Lower leg skin (tissue), 4 donors: ENCODE measurements around the gene SPPL2A. TPM values are rescaled to one million over a fixed set of nuclear protein-coding genes. Genes with fewer than 3 reads are reported as not detected.
A peak's percentile ranks its signal among the peaks of the same experiment; 100 is the strongest.

ENCODE experiments used
- DNase-seq, 2 donors: peaks; one replicate each; pipeline ENCODE4 v3.0.0-alpha.2; 2019; ENCODE audit warnings: low spot score in 2 of 2
- H3K4me3 ChIP-seq: fragments of 200-600 bp; sonication (generic); 2 replicates; pipeline ENCODE4 v1.5.1; 2017; ENCODE audit warnings: mild to moderate bottlenecking, low read depth; ENCODE audit not compliant: poor library complexity, severe bottlenecking
- CTCF ChIP-seq, 3 donors: fragments of 450-650 bp; IDR thresholded peaks; one replicate each; pipeline ENCODE4 v1.5.1; 2016; ENCODE audit warnings: antibody characterized with exemption in 3 of 3, mild to moderate bottlenecking in 3 of 3, moderate library complexity in 2 of 3
- POLR2A ChIP-seq, 2 donors: fragments of 450-650 bp; IDR thresholded peaks; one replicate each; pipeline ENCODE4 v1.6.1; 2016 to 2017; ENCODE audit warnings: antibody characterized with exemption in 2 of 2, mild to moderate bottlenecking in 1 of 2, moderate library complexity in 1 of 2
- WGBS, 2 donors: methylation state at CpG; one replicate each; pipeline ENCODE4 v1.1.5; 2018; 5-methylcytosine and 5-hydroxymethylcytosine counted together
- intact Hi-C: fragments of 100-400 bp; cut with DNase I; formaldehyde crosslinking; loops from one replicate; pipeline ENCODE4 v1.15.0; 2023; ENCODE audit warnings: low total_unique reads
- total RNA-seq, 4 donors: library from RNA; depleted of rRNA; stranded (reverse); fragments of >200 nt; gene quantifications; one replicate each; pipeline ENCODE4 v1.1.0, GENCODE V29; 2016

The SPPL2A gene
- total RNA-seq, 4 donors from 2014 or later: 116 to 404 (median 151) TPM

GRCh38 chr15:50685191-50685975 is 80.1 kb downstream of the SPPL2A start:
- 30 to 33% methylated on average over 22 of the region's 22 CpGs for WGBS, 2 donors
- peak overlapping the region; percentile 91 for H3K4me3 ChIP-seq
- intact Hi-C loops: no loop called here
- DNase-seq: no peak
- TF ChIP-seq CTCF (IDR thresholded peaks at IDR 0.05) (no peak), POLR2A (IDR thresholded peaks at IDR 0.05) (no peak)

DNA sequence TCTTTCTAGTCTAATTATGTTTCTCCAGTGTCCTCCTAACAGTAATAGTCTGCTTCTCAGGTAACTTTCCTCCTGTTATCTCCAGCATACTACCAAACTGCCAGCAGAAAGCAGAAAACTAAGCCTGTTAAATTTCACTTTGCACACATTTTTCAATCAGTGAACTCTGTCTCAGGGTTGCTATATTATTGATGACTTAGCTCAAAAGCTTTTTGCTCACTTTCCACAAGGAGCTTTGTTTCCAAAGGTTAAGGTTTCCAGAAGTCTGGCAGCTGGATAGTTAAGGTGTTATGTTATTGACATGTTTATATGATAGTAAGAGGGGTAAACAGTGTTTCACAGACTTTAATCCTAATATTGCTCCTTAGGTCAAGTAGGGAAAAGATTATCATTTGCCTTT is 84.0 kb downstream of the SPPL2A start:
- intact Hi-C loops: loop anchor here (5.0 kb wide), 1 partner anchor 196 kb away; no protein-coding TSS in a partner anchor
- no peak for TF ChIP-seq POLR2A (IDR thresholded peaks at IDR 0.05)
- TF ChIP-seq CTCF (IDR thresholded peaks at IDR 0.05): no peak
- no peak overlapping the region for H3K4me3 ChIP-seq
- no peak for DNase-seq

- WGBS, 2 donors: 81% methylated on average over 6 of the region's 6 CpGs
- intact Hi-C loops: no loop called here
Observed at GRCh38 chr15:50676799-50677483, 88.6 kb downstream of the SPPL2A start.

GRCh38 chr15:50675535-50676144 is 89.9 kb downstream of the SPPL2A start:
- no peak overlapping the region for H3K4me3 ChIP-seq
- intact Hi-C loops: no loop called here
- TF ChIP-seq CTCF (IDR thresholded peaks at IDR 0.05) (no peak), POLR2A (IDR thresholded peaks at IDR 0.05) (no peak)
- no peak for DNase-seq

More at GRCh38 chr15:50676799-50677483, 88.6 kb downstream of the SPPL2A start:
- TF ChIP-seq CTCF (IDR thresholded peaks at IDR 0.05) (no peak), POLR2A (IDR thresholded peaks at IDR 0.05) (no peak)
- no peak for DNase-seq
- H3K4me3 ChIP-seq: no peak overlapping the region

DNA sequence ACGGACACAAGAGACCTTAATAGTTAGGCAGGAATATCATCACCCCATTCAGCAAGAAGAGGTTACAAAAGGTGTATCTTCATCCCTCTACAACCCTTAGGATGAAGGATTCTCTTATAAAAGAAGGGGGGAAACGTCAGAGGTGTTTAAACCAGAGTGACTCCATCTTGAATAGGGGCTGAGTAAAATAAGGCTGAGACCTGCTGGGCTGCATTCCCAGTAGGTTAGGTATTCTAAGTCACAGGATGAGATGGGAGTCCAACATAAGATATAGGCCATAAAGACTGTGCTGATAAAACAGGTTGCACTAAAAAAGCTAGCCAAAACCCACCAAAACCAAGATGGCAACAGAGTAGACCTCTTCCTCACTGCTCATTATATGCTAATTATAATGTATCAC is 95.4 kb downstream of the SPPL2A start:
- DNase-seq: no peak
- intact Hi-C loops: no loop called here
- TF ChIP-seq POLR2A (IDR thresholded peaks at IDR 0.05) (no peak), CTCF (IDR thresholded peaks at IDR 0.05) (no peak)
- WGBS, 2 donors: 63 to 66% methylated on average over 2 of the region's 2 CpGs
- no peak overlapping the region for H3K4me3 ChIP-seq
